Heart left ventricle (tissue), 13 donors: Measurements from ENCODE around the gene ZBTB25.

ENCODE experiments used
- POLR2A ChIP-seq, 2 donors: fragments of 450-650 bp; IDR thresholded peaks; one replicate each; pipeline ENCODE4 v1.6.1; 2017; ENCODE audit warnings: antibody characterized with exemption in 2 of 2, mild to moderate bottlenecking in 2 of 2, moderate library complexity in 2 of 2
- TF ChIP-seq, protein P1 (sequence below), 12 donors: fragments of 200-600 bp; sonication (generic) in 4 of 12; IDR thresholded peaks; one replicate each; pipeline versions ENCODE4 v1.5.0 to v1.8.0; 2018 to 2022; ENCODE audit warnings: antibody characterized with exemption in 12 of 12, mild to moderate bottlenecking in 5 of 12
- donor health status: ischemic (EF 13 %, LVEDD 7.1; RV severe dilation, severe dysfunction).
- donor health status: DM: no; HTN: yes; CAD: no.
- donor health status: DM: no; HTN: no; CAD: no.
- donor health status: ischemic (EF 25% LVEDD 6.9; RV normal size, moderate dysfunction).
- donor health status: ischemic (EF 25% LVEDD 5.7; RV mildly dilated, moderate dysfunction).
- donor health status: ischemic (EF 35%, LVEDD 5.7; RV mildly dilated, moderate dysfunction).
- donor health status: nonischemic (EF 11% LVEDD 7.7; RV severe dilation, severe dysfunction).
- donor health status: DM: yes; HTN: yes; CAD: no.
- donor health status: PGD.
- donor health status: ischemic (EF 29% LVEDD 5.4; RV normal size, mild dysfunction).
- donor health status: nonischemic (EF 23%, LVEDD 6.1; RV moderate dilation, normal function).

DNA sequence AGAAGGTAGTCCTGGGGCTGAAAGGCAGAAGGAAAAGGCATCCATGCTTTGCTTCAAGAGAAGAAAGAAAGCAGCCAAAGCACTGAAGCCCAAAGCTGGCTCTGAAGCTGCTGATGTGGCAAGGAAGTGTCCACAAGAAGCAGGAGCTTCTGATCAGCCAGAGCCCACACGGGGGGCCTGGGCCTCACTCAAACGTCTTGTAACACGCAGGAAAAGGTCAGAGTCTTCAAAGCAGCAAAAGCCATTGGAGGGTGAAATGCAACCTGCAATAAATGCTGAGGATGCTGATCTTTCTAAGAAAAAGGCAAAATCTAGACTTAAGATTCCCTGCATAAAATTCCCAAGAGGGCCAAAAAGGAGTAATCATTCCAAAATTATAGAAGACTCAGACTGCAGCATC is 35.2 kb downstream of the ZBTB25 start:
- no peak for TF ChIP-seq POLR2A (IDR thresholded peaks at IDR 0.05)
- TF ChIP-seq, protein P1, sequence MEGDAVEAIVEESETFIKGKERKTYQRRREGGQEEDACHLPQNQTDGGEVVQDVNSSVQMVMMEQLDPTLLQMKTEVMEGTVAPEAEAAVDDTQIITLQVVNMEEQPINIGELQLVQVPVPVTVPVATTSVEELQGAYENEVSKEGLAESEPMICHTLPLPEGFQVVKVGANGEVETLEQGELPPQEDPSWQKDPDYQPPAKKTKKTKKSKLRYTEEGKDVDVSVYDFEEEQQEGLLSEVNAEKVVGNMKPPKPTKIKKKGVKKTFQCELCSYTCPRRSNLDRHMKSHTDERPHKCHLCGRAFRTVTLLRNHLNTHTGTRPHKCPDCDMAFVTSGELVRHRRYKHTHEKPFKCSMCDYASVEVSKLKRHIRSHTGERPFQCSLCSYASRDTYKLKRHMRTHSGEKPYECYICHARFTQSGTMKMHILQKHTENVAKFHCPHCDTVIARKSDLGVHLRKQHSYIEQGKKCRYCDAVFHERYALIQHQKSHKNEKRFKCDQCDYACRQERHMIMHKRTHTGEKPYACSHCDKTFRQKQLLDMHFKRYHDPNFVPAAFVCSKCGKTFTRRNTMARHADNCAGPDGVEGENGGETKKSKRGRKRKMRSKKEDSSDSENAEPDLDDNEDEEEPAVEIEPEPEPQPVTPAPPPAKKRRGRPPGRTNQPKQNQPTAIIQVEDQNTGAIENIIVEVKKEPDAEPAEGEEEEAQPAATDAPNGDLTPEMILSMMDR (IDR thresholded peaks at IDR 0.05), result no peak
